Stomach (tissue), 9 donors: ENCODE measurements around the gene RPS6KA2. TPM values are rescaled to one million over a fixed set of nuclear protein-coding genes. Genes with fewer than 3 reads are reported as not detected.

Experiments used
- DNase-seq, 2 donors: peaks; one replicate each; pipeline versions ENCODE4 v3.0.0 to v3.0.0-alpha.2; 2013 to 2019
- H3K27ac ChIP-seq, 5 donors: fragments of 200-600 bp in 4 of 5; sonication (generic) in 4 of 5; one replicate each; pipeline ENCODE4 v1.5.1; 2013 to 2019; ENCODE audit warnings: mild to moderate bottlenecking in 1 of 5, moderate library complexity in 1 of 5
- H3K27me3 ChIP-seq, 3 donors: fragments of 200-600 bp; sonication (generic); one replicate each; pipeline ENCODE4 v1.5.1; 2017 to 2019; ENCODE audit warnings: mixed run types in 1 of 3
- H3K36me3 ChIP-seq, 4 donors: fragments of 200-600 bp; sonication (generic); 1 replicate in 3 of 4; 2 replicates in 1 of 4; pipeline ENCODE4 v1.5.1; 2016 to 2019
- H3K4me1 ChIP-seq, 4 donors: fragments of 200-600 bp; sonication (generic); one replicate each; pipeline ENCODE4 v1.5.1; 2016 to 2019
- H3K4me3 ChIP-seq, 4 donors: fragments of 200-600 bp; sonication (generic) in 3 of 4; one replicate each; pipeline ENCODE4 v1.5.1; 2016 to 2019; ENCODE audit warnings: mild to moderate bottlenecking in 1 of 4
- H3K9me3 ChIP-seq, 4 donors: fragments of 200-600 bp; sonication (generic); one replicate each; pipeline ENCODE4 v1.5.1; 2016 to 2019
- EP300 ChIP-seq: sonication (generic); formaldehyde crosslinking; IDR thresholded peaks from one replicate; pipeline ENCODE4 v1.6.1; 2017; ENCODE audit warnings: antibody characterized with exemption
- POLR2A ChIP-seq, 4 donors: fragments of 450-650 bp; IDR thresholded peaks; one replicate each; pipeline ENCODE4 v1.6.1; 2016; ENCODE audit warnings: antibody characterized with exemption in 4 of 4, control low read depth in 2 of 4, mild to moderate bottlenecking in 1 of 4, moderate library complexity in 1 of 4
- POLR2AphosphoS5 ChIP-seq, 3 donors: sonication (generic); formaldehyde crosslinking; IDR thresholded peaks; one replicate each; pipeline ENCODE4 v1.6.1; 2016; ENCODE audit warnings: antibody characterized with exemption in 3 of 3
- WGBS, 5 donors: extraction: QIAGEN DNeasy Blood & Tissue Kit in 3 of 5; methylation state at CpG; one replicate each; pipeline versions ENCODE4 v1.1.5 to v1.1.7; 2013 to 2018; 5-methylcytosine and 5-hydroxymethylcytosine counted together
- intact Hi-C: fragments of 100-400 bp; cut with DNase I; formaldehyde crosslinking; loops from one replicate; pipeline ENCODE4 v1.15.1; 2023; ENCODE audit warnings: low total_unique reads
- polyA plus RNA-seq, 3 donors: library from polyadenylated mRNA; stranded (reverse); fragments of 200-250 nt; gene quantifications; one replicate each; pipeline ENCODE4 v1.2.3, GENCODE V29; 2013
- total RNA-seq, 5 donors: library from RNA; depleted of rRNA; stranded (reverse); fragments of >200 nt; gene quantifications; one replicate each; pipeline versions ENCODE4 v1.1.0 to v1.2.3, GENCODE V29; 2014 to 2016
- TF ChIP-seq, protein P1 (sequence below), 7 experiments: fragments of 450-650 bp in 4 of 7; fragments of 200-600 bp in 3 of 7; sonication (generic) in 3 of 7; IDR thresholded peaks; one replicate each; pipeline ENCODE4 v1.5.1; 2016 to 2019; ENCODE audit warnings: antibody characterized with exemption in 7 of 7, control low read depth in 2 of 7, mild to moderate bottlenecking in 1 of 7
- donor health status: healthy with polysubstance abuse.
- donor health status: Bipolar disorder and iron deficiency.
- donor health status: healthy.

RPS6KA2 gene
- total and polyA plus RNA-seq, 8 donors = 10.9 to 150 (median 68.0) TPM

DNA sequence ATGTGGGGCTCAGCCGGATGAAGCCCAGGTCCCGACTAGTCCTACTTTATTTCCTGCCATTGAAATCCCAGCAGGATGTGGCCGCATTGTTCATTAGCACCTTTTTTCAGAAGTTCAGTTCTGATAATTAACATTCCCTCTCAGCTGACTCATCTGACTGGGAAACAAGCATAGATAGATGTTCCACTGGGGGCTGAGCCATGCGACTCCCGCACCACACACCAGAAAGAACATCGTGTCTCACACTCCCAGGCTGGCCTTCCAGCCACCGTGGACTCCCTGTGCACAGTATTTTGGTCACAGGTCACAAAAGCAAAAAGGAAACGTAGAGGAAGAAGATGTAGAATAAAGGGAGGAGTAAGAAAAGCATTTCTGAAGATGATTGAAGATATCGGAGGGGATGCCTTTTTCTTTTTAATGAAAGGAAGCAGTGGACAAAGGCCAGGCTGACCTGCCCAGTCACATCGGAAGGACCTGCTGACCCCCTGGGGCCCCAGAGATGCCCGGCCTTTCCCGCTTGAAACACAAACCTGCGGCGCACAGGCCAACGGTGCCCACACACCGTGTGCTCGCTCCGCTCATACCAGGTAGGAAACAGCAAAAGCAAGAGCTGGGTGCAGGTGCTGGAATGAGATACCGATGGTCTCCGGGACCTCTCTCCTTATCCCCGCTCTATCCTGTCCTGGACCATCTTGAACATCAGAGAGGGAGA, 11.8 kb downstream of the RPS6KA2 start:
- no peak for DNase-seq
- Histone ChIP-seq H3K27me3 (no peaks in the 10 kb centered on the region), H3K36me3 (peaks cover 0 to 9% (median 7%) of the 10 kb centered on the region in 4 donors), H3K27ac (peak overlapping the region in 4 of 5 donors; percentile 42 to 69 (median 60)), H3K4me3 (no peak overlapping the region), H3K4me1 (peaks cover 12 to 56% (median 35%) of the 10 kb centered on the region in 4 donors), H3K9me3 (no peaks in the 10 kb centered on the region)
- intact Hi-C loops = no loop called here
- 81 to 88% (median 83%) methylated on average over 21 of the region's 21 CpGs for WGBS, 5 donors
- TF ChIP-seq POLR2A (IDR thresholded peaks at IDR 0.05) = no peak
- TF ChIP-seq POLR2AphosphoS5 (IDR thresholded peaks at IDR 0.05) = peak; percentile 43 to 79 (median 57)
- TF ChIP-seq EP300 = peak; percentile 73
- TF ChIP-seq, protein P1, sequence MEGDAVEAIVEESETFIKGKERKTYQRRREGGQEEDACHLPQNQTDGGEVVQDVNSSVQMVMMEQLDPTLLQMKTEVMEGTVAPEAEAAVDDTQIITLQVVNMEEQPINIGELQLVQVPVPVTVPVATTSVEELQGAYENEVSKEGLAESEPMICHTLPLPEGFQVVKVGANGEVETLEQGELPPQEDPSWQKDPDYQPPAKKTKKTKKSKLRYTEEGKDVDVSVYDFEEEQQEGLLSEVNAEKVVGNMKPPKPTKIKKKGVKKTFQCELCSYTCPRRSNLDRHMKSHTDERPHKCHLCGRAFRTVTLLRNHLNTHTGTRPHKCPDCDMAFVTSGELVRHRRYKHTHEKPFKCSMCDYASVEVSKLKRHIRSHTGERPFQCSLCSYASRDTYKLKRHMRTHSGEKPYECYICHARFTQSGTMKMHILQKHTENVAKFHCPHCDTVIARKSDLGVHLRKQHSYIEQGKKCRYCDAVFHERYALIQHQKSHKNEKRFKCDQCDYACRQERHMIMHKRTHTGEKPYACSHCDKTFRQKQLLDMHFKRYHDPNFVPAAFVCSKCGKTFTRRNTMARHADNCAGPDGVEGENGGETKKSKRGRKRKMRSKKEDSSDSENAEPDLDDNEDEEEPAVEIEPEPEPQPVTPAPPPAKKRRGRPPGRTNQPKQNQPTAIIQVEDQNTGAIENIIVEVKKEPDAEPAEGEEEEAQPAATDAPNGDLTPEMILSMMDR (IDR thresholded peaks at IDR 0.05) = no peak

DNA sequence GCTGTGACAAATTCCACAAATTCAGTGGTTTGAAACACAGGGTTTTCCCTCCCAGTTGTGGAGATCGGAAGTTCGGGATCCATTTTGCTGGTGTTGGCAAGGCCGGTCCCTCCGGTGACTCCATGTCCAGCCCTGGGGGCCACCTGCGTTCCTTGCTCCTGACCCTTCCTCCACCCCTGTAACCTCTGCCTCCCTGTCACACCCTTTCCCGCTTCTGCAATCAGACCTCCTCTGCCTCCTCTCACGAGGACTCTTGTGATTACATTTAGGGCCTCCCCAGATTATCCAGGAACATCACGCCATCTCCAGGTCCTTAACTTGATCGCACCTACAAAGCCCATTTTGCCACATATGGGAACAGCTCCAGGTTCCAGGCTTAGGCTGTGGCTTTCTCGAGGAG, 12.5 kb downstream of the RPS6KA2 start:
- H3K9me3 ChIP-seq = no peaks in the 10 kb centered on the region
- intact Hi-C loops = no loop called here
- H3K4me3 ChIP-seq = no peak overlapping the region
- no peak for DNase-seq
- WGBS, 5 donors = 84 to 92% (median 90%) methylated on average over 10 of the region's 10 CpGs
- peaks cover 0 to 9% (median 7%) of the 10 kb centered on the region in 4 donors for H3K36me3 ChIP-seq
- TF ChIP-seq, protein P1 (IDR thresholded peaks at IDR 0.05) = no peak
- TF ChIP-seq POLR2A (IDR thresholded peaks at IDR 0.05) (no peak), POLR2AphosphoS5 (IDR thresholded peaks at IDR 0.05) (no peak), EP300 (no peak)
- H3K4me1 ChIP-seq = peaks cover 6 to 50% (median 30%) of the 10 kb centered on the region in 4 donors
- peak overlapping the region in 4 of 5 donors; percentile 42 to 69 (median 60) for H3K27ac ChIP-seq
- H3K27me3 ChIP-seq = no peaks in the 10 kb centered on the region

DNA sequence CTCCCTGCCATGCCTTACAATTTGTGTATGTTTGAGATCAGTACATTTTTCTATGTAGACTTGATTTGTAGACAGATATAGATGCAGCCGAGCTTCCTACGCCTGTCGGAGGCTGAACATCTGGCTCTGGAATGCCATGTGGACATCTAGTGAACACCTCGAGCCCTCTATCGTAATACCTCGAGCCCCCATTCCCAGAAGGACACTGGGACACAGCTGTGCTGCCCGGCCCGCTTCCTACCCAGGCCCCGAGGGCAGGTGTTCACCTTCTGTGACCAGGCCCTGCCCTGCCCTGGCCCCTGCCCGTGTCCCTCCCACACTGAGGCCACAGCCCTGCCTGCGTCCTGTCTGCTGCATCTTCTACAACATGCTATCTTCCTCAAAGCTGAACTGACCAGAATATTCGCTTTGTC, 12.9 kb downstream of the RPS6KA2 start:
- no peak for TF ChIP-seq EP300
- TF ChIP-seq POLR2A (IDR thresholded peaks at IDR 0.05) = no peak
- no peak for TF ChIP-seq POLR2AphosphoS5 (IDR thresholded peaks at IDR 0.05)
- TF ChIP-seq, protein P1 (IDR thresholded peaks at IDR 0.05) = no peak
- no peaks in the 10 kb centered on the region for H3K9me3 ChIP-seq
- 78 to 89% (median 83%) methylated on average over 12 of the region's 12 CpGs for WGBS, 5 donors
- H3K4me3 ChIP-seq = no peak overlapping the region
- peaks cover 0 to 9% (median 7%) of the 10 kb centered on the region in 4 donors for H3K36me3 ChIP-seq
- H3K4me1 ChIP-seq = peaks cover 2 to 45% (median 26%) of the 10 kb centered on the region in 4 donors
- intact Hi-C loops = no loop called here
- H3K27me3 ChIP-seq = no peaks in the 10 kb centered on the region
- peak overlapping the region in 4 of 5 donors; percentile 42 to 69 (median 60) for H3K27ac ChIP-seq
- no peak for DNase-seq

DNA sequence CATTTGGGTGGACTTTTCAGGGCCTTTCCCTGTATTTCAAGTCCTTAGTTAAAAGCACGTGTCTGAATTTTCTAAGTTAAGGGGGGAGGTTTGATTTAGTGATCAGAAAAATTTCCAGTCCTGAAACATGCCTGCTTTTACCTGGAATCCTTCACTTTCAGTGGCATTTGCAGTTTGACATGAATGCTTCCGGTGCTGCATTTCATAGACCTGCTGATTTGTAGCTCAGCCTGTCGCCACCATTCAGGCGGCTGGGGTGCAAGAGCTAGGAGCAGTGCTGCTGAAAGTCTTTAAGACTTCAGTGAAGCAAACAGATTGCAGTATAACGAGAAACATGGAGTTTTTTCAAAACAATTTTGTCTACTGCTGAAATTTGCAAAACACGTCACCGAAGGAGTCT, 14.0 kb downstream of the RPS6KA2 start:
- 81 to 94% (median 92%) methylated on average over 7 of the region's 7 CpGs for WGBS, 5 donors

More for the DNA sequence above, 14.0 kb downstream of the RPS6KA2 start:
- no peak for DNase-seq
- intact Hi-C loops = no loop called here
- no peaks in the 10 kb centered on the region for H3K27me3 ChIP-seq
- H3K36me3 ChIP-seq = peaks cover 0 to under 1% (median 0%) of the 10 kb centered on the region in 4 donors
- H3K4me1 ChIP-seq = peaks cover 4 to 45% (median 26%) of the 10 kb centered on the region in 4 donors
- no peak for TF ChIP-seq POLR2AphosphoS5 (IDR thresholded peaks at IDR 0.05)
- TF ChIP-seq, protein P1 (IDR thresholded peaks at IDR 0.05) = no peak
- TF ChIP-seq POLR2A (IDR thresholded peaks at IDR 0.05) = no peak
- no peak for TF ChIP-seq EP300
- peak overlapping the region in 3 of 5 donors; percentile 58 to 69 (median 62) for H3K27ac ChIP-seq
- no peaks in the 10 kb centered on the region for H3K9me3 ChIP-seq
- H3K4me3 ChIP-seq = no peak overlapping the region
